ENCODE measurements around the gene NHLH2.

The NHLH2 gene

DNA sequence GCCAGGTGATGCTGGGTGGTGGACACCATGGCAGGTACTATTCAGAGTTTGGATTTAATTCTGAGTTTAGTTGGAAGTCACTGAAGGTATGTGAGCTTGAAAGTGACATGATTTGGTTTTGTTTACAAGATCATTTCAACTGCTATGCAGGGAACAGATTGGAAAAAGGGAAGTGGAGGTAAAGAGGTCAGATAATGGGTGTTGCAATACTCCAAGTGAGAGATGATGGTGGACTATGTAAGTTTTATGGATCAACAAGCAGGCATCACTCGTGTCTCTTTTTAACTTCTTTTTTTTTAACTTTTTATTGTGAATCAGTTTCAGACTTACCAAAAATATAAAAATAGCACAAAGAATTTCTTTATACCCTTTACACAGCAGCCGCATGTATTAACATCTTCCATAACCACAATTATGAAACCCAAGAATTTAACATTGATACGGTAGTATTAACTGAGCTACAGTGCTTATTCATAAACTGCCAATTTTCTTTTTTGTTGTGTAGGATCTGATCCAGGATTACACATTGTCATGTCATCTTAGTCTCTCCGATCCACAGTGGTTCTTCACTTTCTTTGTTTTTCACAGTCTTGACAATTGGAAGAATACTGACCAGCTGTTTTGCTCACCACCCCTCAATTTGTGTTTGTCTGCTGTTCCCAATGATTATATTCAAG lies 24.9 kb upstream of the NHLH2 start:
- H3K9me2 ChIP-seq (replicated peaks; ENCODE audit: control insufficient read depth, low read length) = no peaks in the 10 kb centered on the region
- H3K4me1 ChIP-seq (ENCODE audit: control insufficient read depth, low read length) = no peaks in the 10 kb centered on the region
- H3K9me3 ChIP-seq (ENCODE audit: control insufficient read depth, insufficient read depth, low read length) = no peaks in the 10 kb centered on the region
- TF ChIP-seq, protein P1, sequence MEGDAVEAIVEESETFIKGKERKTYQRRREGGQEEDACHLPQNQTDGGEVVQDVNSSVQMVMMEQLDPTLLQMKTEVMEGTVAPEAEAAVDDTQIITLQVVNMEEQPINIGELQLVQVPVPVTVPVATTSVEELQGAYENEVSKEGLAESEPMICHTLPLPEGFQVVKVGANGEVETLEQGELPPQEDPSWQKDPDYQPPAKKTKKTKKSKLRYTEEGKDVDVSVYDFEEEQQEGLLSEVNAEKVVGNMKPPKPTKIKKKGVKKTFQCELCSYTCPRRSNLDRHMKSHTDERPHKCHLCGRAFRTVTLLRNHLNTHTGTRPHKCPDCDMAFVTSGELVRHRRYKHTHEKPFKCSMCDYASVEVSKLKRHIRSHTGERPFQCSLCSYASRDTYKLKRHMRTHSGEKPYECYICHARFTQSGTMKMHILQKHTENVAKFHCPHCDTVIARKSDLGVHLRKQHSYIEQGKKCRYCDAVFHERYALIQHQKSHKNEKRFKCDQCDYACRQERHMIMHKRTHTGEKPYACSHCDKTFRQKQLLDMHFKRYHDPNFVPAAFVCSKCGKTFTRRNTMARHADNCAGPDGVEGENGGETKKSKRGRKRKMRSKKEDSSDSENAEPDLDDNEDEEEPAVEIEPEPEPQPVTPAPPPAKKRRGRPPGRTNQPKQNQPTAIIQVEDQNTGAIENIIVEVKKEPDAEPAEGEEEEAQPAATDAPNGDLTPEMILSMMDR (IDR thresholded peaks at IDR 0.05; ENCODE audit: low read depth, low read length, poor library complexity, severe bottlenecking) = no peak
- TF ChIP-seq EZH2phosphoT487 (IDR thresholded peaks at IDR 0.05; ENCODE audit: borderline replicate concordance, low read length) = no peak
- no peak overlapping the region for H3K27ac ChIP-seq (ENCODE audit: low read depth, low read length)
- no peaks in the 10 kb centered on the region for H3F3A ChIP-seq (ENCODE audit: control insufficient read depth, insufficient read depth)
- no peak overlapping the region for H3K4me3 ChIP-seq (ENCODE audit: low read length)
- H3K27me3 ChIP-seq (ENCODE audit: control insufficient read depth, low read length) = no peaks in the 10 kb centered on the region
- H3K79me2 ChIP-seq (ENCODE audit: control insufficient read depth, low read length) = no peaks in the 10 kb centered on the region
- H3K36me3 ChIP-seq (ENCODE audit: control insufficient read depth, low read length) = no peaks in the 10 kb centered on the region
- no peaks in the 10 kb centered on the region for H4K20me1 ChIP-seq (ENCODE audit: control insufficient read depth, insufficient read depth, low read depth, low read length)
- H3K4me2 ChIP-seq (ENCODE audit: low read length) = no peak overlapping the region

- Histone ChIP-seq H4K20me1 (ENCODE audit: control insufficient read depth, insufficient read depth, low read depth, low read length) (no peaks in the 10 kb centered on the region), H3K9me2 (replicated peaks; ENCODE audit: control insufficient read depth, low read length) (no peaks in the 10 kb centered on the region), H3K79me2 (ENCODE audit: control insufficient read depth, low read length) (no peaks in the 10 kb centered on the region), H3K4me1 (ENCODE audit: control insufficient read depth, low read length) (no peaks in the 10 kb centered on the region), H3F3A (ENCODE audit: control insufficient read depth, insufficient read depth) (no peaks in the 10 kb centered on the region), H3K4me2 (ENCODE audit: low read length) (no peak overlapping the region), H3K9me3 (ENCODE audit: control insufficient read depth, insufficient read depth, low read length) (no peaks in the 10 kb centered on the region), H3K36me3 (ENCODE audit: control insufficient read depth, low read length) (no peaks in the 10 kb centered on the region), H3K27me3 (ENCODE audit: control insufficient read depth, low read length) (no peaks in the 10 kb centered on the region), H3K27ac (ENCODE audit: low read depth, low read length) (no peak overlapping the region), H3K4me3 (ENCODE audit: low read length) (no peak overlapping the region)
- TF ChIP-seq EZH2phosphoT487 (IDR thresholded peaks at IDR 0.05; ENCODE audit: borderline replicate concordance, low read length) = no peak
- TF ChIP-seq, protein P1 (IDR thresholded peaks at IDR 0.05; ENCODE audit: low read depth, low read length, poor library complexity, severe bottlenecking) = no peak
Measured at GRCh38 chr1:115862403-115862802, 21.5 kb upstream of the NHLH2 start.

DNA sequence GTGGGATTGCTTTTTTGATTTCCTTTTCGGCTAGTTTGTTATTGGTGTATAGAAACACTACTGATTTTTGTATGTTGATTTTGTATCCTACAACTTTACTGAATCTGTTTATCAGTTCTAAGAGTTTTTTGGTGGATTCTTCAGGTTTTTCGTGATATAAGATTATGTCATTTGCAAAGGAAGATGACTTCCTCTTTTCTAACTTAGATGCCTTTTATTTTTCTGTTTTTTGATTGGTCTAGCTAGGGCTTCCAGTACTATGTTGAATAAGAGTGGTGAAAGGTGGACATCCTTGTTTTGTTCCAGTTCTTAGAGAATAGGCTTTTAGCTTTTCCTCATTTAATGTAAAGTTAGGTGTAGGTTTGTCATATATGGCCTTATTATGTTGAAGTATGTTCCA lies 13.1 kb upstream of the NHLH2 start:
- Histone ChIP-seq H3F3A (ENCODE audit: control insufficient read depth, insufficient read depth) (no peaks in the 10 kb centered on the region), H3K27me3 (ENCODE audit: control insufficient read depth, low read length) (no peaks in the 10 kb centered on the region), H3K79me2 (ENCODE audit: control insufficient read depth, low read length) (no peaks in the 10 kb centered on the region), H3K9me3 (ENCODE audit: control insufficient read depth, insufficient read depth, low read length) (no peaks in the 10 kb centered on the region), H3K27ac (ENCODE audit: low read depth, low read length) (no peak overlapping the region), H3K4me3 (ENCODE audit: low read length) (no peak overlapping the region), H3K9me2 (replicated peaks; ENCODE audit: control insufficient read depth, low read length) (no peaks in the 10 kb centered on the region), H3K4me1 (ENCODE audit: control insufficient read depth, low read length) (no peaks in the 10 kb centered on the region), H4K20me1 (ENCODE audit: control insufficient read depth, insufficient read depth, low read depth, low read length) (no peaks in the 10 kb centered on the region), H3K4me2 (ENCODE audit: low read length) (no peak overlapping the region), H3K36me3 (ENCODE audit: control insufficient read depth, low read length) (no peaks in the 10 kb centered on the region)
- TF ChIP-seq, protein P1 (IDR thresholded peaks at IDR 0.05; ENCODE audit: low read depth, low read length, poor library complexity, severe bottlenecking) = no peak
